K562 (cell line): ENCODE results near the gene ARMC7. TPM values are rescaled to one million over a fixed set of nuclear protein-coding genes. Genes with fewer than 3 reads are reported as not detected.

ENCODE experiments used
- CHD1 ChIP-seq: fragments of 200-600 bp; sonication (generic); IDR thresholded peaks from one replicate; pipeline ENCODE4 v1.6.1; 2012; ENCODE audit warnings: mild to moderate bottlenecking, moderate library complexity, low read length, inconsistent platforms
- CHD4 ChIP-seq: fragments of 200-600 bp; sonication (generic); IDR thresholded peaks from 3 replicates; pipeline ENCODE4 v1.6.1; 2012; ENCODE audit warnings: low read depth, mild to moderate bottlenecking, mixed read lengths, low read length, inconsistent platforms; ENCODE audit not compliant: insufficient read depth, insufficient replicate concordance, poor library complexity, severe bottlenecking
- DNMT1 ChIP-seq: fragments of 450-650 bp; IDR thresholded peaks from 2 replicates; pipeline ENCODE4 v1.6.1; 2016; ENCODE audit warnings: antibody characterized with exemption, mild to moderate bottlenecking
- EP400 ChIP-seq: fragments of 450-650 bp; IDR thresholded peaks from 2 replicates; pipeline ENCODE4 v1.6.1; 2017; ENCODE audit warnings: antibody characterized with exemption, mild to moderate bottlenecking, moderate library complexity
- KLF6 ChIP-seq: fragments of 250-450 bp; sonication (Bioruptor Pico); IDR thresholded peaks from 2 replicates; pipeline ENCODE4 v1.4.0; 2020; ENCODE audit warnings: mild to moderate bottlenecking, moderate library complexity, borderline replicate concordance
- MBD2 ChIP-seq: sonication (generic); IDR thresholded peaks from 2 replicates; pipeline ENCODE4 v1.6.1; 2016; ENCODE audit warnings: low read depth, borderline replicate concordance
- NCOA2 ChIP-seq, 2 experiments: fragments of 450-650 bp; IDR thresholded peaks; 2 replicates each; pipeline ENCODE4 v1.6.1; 2018; ENCODE audit warnings: mild to moderate bottlenecking in 2 of 2, moderate library complexity in 1 of 2; ENCODE audit not compliant: partially characterized antibody in 2 of 2
- NR2C1 ChIP-seq, 2 experiments: fragments of 450-650 bp; IDR thresholded peaks; 2 replicates each; pipeline ENCODE4 v1.6.1; 2017; ENCODE audit warnings: mild to moderate bottlenecking in 2 of 2, antibody characterized with exemption in 1 of 2, inconsistent platforms in 1 of 2, missing compliant biosample characterization in 1 of 2, missing genetic modification characterization in 1 of 2
- POLR2A ChIP-seq: fragments of 450-650 bp; conservative IDR thresholded peaks from 2 replicates; pipeline ENCODE4 v1.6.1; 2016
- POLR2AphosphoS5 ChIP-seq: IDR thresholded peaks from 2 replicates; pipeline ENCODE4 v1.6.1; 2011; ENCODE audit warnings: mild to moderate bottlenecking, low read depth, low read length, moderate library complexity; ENCODE audit not compliant: control insufficient read depth, insufficient read depth
- RBBP5 ChIP-seq: fragments of 200-600 bp; sonication (generic); IDR thresholded peaks from 2 replicates; pipeline ENCODE4 v1.6.1; 2012; ENCODE audit warnings: borderline replicate concordance, mild to moderate bottlenecking, low read length, control low read depth, inconsistent platforms; ENCODE audit not compliant: insufficient read depth, poor library complexity, severe bottlenecking
- TBP ChIP-seq: optimal IDR thresholded peaks from 2 replicates; pipeline ENCODE3; 2011; ENCODE audit warnings: low read depth, low read length, improper control_type of control experiment
- TSC22D4 ChIP-seq: fragments of 450-650 bp; IDR thresholded peaks from 2 replicates; pipeline ENCODE4 v1.6.1; 2016; ENCODE audit warnings: missing genetic modification characterization, missing biosample characterization, control low read depth
- ZBTB17 ChIP-seq: fragments of 450-650 bp; formaldehyde crosslinking; IDR thresholded peaks from 2 replicates; pipeline ENCODE4 v1.4.0; 2020; ENCODE audit warnings: mild to moderate bottlenecking
- ZBTB7A ChIP-seq: IDR thresholded peaks from 2 replicates; pipeline ENCODE4 v1.6.1; 2011; ENCODE audit warnings: low read depth, mild to moderate bottlenecking, low read length, moderate library complexity, borderline replicate concordance; ENCODE audit not compliant: control insufficient read depth
- ZC3H11A ChIP-seq: IDR thresholded peaks from 2 replicates; pipeline ENCODE4 v1.6.1; 2012; ENCODE audit warnings: low read depth, low read length, improper control_type of control experiment
- ZNF444 ChIP-seq: fragments of 250-450 bp; sonication (Bioruptor Pico); IDR thresholded peaks from 2 replicates; pipeline ENCODE4 v1.4.0; 2020; ENCODE audit warnings: mild to moderate bottlenecking, moderate library complexity
- polyA plus RNA-seq, 8 experiments: library from polyadenylated mRNA; depleted of rRNA in 4 of 8; stranded (reverse) in 5 of 8; unstranded in 3 of 8; fragments of >200 nt; fragmentation: Nextera tagmentation in 2 of 8; fragmentation: Illumina TruSeq in 1 of 8; extraction: Ambion mirVana in 2 of 8; extraction: Trizol in 1 of 8; gene quantifications; 2 replicates each; pipeline versions ENCODE4 v1.2.1 to v1.2.3, GENCODE V29; 2011 to 2014; ENCODE audit warnings: inconsistent platforms in 1 of 8, missing spikeins in 1 of 8
- total RNA-seq, 7 experiments: library from RNA; depleted of rRNA in 6 of 7; stranded (reverse); fragments of >200 nt in 6 of 7; fragmentation: Illumina TruSeq in 2 of 7; extraction: Trizol in 2 of 7; gene quantifications; 2 replicates each; pipeline versions ENCODE4 v1.2.1 to v1.2.3, GENCODE V29; 2011 to 2021; ENCODE audit warnings: low replicate concordance in 1 of 7
- TF ChIP-seq, protein P1 (sequence below), 3 experiments: fragments of 200-800 bp in 1 of 3; sonication (Bioruptor generic) in 1 of 3; sonication (generic) in 1 of 3; formaldehyde crosslinking in 1 of 3; IDR thresholded peaks; 2 replicates each; pipeline versions ENCODE4 v1.6.1 to v1.8.0; 2016 to 2022; ENCODE audit warnings: mild to moderate bottlenecking in 2 of 3, missing compliant biosample characterization in 2 of 3, missing genetic modification characterization in 2 of 3, missing genetic modification reagents in 1 of 3
- TF ChIP-seq, protein P2 (sequence below): fragments of 200-800 bp; sonication (Bioruptor generic); IDR thresholded peaks from 2 replicates; pipeline ENCODE4 v1.6.1; 2016; ENCODE audit warnings: missing genetic modification characterization, missing compliant biosample characterization

ARMC7 gene
- total and polyA plus RNA-seq, 9 of the 15 experiments (the other 6 are each of a cell fraction or from before 2014, with no cell fraction given): 1.4 to 15.2 (median 5.9) TPM

DNA sequence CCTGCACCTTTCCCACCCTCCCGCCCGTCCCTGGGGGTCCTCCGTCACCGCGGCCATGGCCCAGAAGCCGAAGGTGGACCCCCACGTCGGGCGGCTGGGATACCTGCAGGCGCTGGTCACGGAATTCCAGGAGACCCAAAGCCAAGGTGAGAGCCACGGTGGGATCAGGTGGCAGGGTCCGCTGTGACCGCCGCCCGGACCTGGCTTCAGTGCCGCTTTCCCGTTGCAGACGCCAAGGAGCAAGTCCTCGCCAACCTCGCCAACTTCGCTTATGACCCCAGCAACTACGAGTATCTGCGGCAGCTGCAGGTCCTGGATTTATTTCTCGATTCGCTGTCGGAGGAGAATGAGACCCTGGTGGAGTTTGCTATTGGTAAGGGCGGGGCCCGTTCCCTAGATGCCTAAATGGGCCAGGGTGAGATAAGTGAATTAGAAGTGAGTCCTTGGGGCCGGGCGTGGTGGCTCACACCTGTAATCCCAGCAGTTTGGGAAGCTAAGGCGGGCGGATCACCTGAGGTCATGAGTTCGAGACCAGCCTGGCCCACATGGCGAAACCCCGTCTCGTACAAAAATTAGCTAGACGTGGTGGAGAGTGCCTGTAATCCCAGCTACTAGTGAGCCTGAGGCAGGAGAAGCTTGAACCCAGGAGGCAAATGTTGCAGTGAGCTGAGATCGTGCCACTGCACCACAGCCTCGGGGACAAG lies 617 bp downstream of the ARMC7 start (continued):
- no peak for TF ChIP-seq MBD2
- peak; percentile 13; the same call in 1 of the 2 replicates for TF ChIP-seq ZBTB7A
- no peak for TF ChIP-seq ZBTB17 (CRISPR knock-in tag)
- no peak for TF ChIP-seq TSC22D4 (tag)
- no peak for TF ChIP-seq NR2C1 (IDR thresholded peaks at IDR 0.05)
- TF ChIP-seq NR2C1 (tag; IDR thresholded peaks at IDR 0.05): no peak
- no peak for TF ChIP-seq POLR2A
- no peak for TF ChIP-seq ZC3H11A
- TF ChIP-seq, protein P1, sequence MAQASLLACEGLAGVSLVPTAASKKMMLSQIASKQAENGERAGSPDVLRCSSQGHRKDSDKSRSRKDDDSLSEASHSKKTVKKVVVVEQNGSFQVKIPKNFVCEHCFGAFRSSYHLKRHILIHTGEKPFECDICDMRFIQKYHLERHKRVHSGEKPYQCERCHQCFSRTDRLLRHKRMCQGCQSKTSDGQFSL (CRISPR knock-in tag; IDR thresholded peaks at IDR 0.05): peak; percentile 15; the same call in 1 of the 2 replicates
- TF ChIP-seq, protein P1 (tag; IDR thresholded peaks at IDR 0.05): no peak
- TF ChIP-seq CHD1: peak; percentile 75
- no peak for TF ChIP-seq NCOA2 (IDR thresholded peaks at IDR 0.05; ENCODE audit: partially characterized antibody in 2 of 2)
- TF ChIP-seq, protein P2, sequence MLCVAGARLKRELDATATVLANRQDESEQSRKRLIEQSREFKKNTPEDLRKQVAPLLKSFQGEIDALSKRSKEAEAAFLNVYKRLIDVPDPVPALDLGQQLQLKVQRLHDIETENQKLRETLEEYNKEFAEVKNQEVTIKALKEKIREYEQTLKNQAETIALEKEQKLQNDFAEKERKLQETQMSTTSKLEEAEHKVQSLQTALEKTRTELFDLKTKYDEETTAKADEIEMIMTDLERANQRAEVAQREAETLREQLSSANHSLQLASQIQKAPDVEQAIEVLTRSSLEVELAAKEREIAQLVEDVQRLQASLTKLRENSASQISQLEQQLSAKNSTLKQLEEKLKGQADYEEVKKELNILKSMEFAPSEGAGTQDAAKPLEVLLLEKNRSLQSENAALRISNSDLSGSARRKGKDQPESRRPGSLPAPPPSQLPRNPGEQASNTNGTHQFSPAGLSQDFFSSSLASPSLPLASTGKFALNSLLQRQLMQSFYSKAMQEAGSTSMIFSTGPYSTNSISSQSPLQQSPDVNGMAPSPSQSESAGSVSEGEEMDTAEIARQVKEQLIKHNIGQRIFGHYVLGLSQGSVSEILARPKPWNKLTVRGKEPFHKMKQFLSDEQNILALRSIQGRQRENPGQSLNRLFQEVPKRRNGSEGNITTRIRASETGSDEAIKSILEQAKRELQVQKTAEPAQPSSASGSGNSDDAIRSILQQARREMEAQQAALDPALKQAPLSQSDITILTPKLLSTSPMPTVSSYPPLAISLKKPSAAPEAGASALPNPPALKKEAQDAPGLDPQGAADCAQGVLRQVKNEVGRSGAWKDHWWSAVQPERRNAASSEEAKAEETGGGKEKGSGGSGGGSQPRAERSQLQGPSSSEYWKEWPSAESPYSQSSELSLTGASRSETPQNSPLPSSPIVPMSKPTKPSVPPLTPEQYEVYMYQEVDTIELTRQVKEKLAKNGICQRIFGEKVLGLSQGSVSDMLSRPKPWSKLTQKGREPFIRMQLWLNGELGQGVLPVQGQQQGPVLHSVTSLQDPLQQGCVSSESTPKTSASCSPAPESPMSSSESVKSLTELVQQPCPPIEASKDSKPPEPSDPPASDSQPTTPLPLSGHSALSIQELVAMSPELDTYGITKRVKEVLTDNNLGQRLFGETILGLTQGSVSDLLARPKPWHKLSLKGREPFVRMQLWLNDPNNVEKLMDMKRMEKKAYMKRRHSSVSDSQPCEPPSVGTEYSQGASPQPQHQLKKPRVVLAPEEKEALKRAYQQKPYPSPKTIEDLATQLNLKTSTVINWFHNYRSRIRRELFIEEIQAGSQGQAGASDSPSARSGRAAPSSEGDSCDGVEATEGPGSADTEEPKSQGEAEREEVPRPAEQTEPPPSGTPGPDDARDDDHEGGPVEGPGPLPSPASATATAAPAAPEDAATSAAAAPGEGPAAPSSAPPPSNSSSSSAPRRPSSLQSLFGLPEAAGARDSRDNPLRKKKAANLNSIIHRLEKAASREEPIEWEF (CRISPR knock-in tag): no peak
- TF ChIP-seq KLF6 (CRISPR knock-in tag): no peak
- no peak for TF ChIP-seq DNMT1
- TF ChIP-seq POLR2AphosphoS5: no peak
- TF ChIP-seq ZNF444 (CRISPR knock-in tag): no peak
- TF ChIP-seq EP400: 0 out of 2 replicates have a peak, but pooled peaks have one; percentile 9
- peak; percentile 26 for TF ChIP-seq RBBP5
- peak; percentile 70 for TF ChIP-seq TBP
- peak; percentile 91 for TF ChIP-seq CHD4
